Esophagus (tissue), 2 donors: ENCODE results near the gene NUF2. TPM values are rescaled to one million over a fixed set of nuclear protein-coding genes. Genes with fewer than 3 reads are reported as not detected.
"Not testable (repeated sequence)": the region's sequence is repeated elsewhere in the genome, so short reads cannot be mapped to it uniquely, and the experiment has no call there.

Source experiments
- H3K27ac ChIP-seq, 2 donors: one replicate each; pipeline ENCODE4 v1.5.1; 2013; ENCODE audit warnings: low read depth in 2 of 2, mild to moderate bottlenecking in 2 of 2, inconsistent platforms in 1 of 2, low read length in 1 of 2, moderate library complexity in 1 of 2
- H3K27me3 ChIP-seq, 2 donors: one replicate each; pipeline ENCODE4 v1.6.1; 2013; ENCODE audit warnings: low read length in 2 of 2, control low read depth in 1 of 2, mild to moderate bottlenecking in 1 of 2; ENCODE audit not compliant: insufficient read depth in 2 of 2, control insufficient read depth in 1 of 2
- H3K36me3 ChIP-seq, 2 donors: one replicate each; pipeline ENCODE4 v1.6.1; 2013; ENCODE audit warnings: low read length in 1 of 2; ENCODE audit not compliant: control insufficient read depth in 2 of 2, insufficient read depth in 2 of 2
- H3K4me1 ChIP-seq, 2 donors: one replicate each; pipeline ENCODE4 v1.6.1; 2013; ENCODE audit warnings: low read length in 1 of 2; ENCODE audit not compliant: control insufficient read depth in 2 of 2, insufficient read depth in 2 of 2
- H3K4me3 ChIP-seq, 2 donors: one replicate each; pipeline ENCODE4 v1.5.1; 2013; ENCODE audit warnings: low read length in 2 of 2, mild to moderate bottlenecking in 2 of 2, low read depth in 1 of 2, moderate library complexity in 1 of 2
- H3K9me3 ChIP-seq, 2 donors: one replicate each; pipeline ENCODE4 v1.6.1; 2013; ENCODE audit warnings: mild to moderate bottlenecking in 2 of 2, low read depth in 1 of 2, low read length in 1 of 2, moderate library complexity in 1 of 2; ENCODE audit not compliant: control insufficient read depth in 2 of 2, insufficient read depth in 1 of 2
- WGBS, 2 donors: extraction: QIAGEN DNeasy Blood & Tissue Kit; methylation state at CpG; one replicate each; pipeline ENCODE4 v1.1.7; 2013; 5-methylcytosine and 5-hydroxymethylcytosine counted together
- polyA plus RNA-seq, 2 donors: library from polyadenylated mRNA; stranded (reverse); fragments of 200-250 nt; gene quantifications; one replicate each; pipeline ENCODE4 v1.2.3, GENCODE V29; 2013
- donor health status: healthy with polysubstance abuse.
- donor health status: Bipolar disorder and iron deficiency.

Gene NUF2
- polyA plus RNA-seq = 1 to 10 TPM; 8.3 to 9.5 TPM

GRCh38 chr1:163321311-163322305 is at the start of gene NUF2:
TSS of gene NUF2 (plus strand) at chr1:163321954. CDS start at chr1:163326052, 4,098 bp downstream.
- Histone ChIP-seq H3K36me3 (peaks cover 0 to 6% of the 10 kb centered on the region in 2 donors), H3K4me3 (peak within 1 kb of the TSS; percentile 72 to 94), H3K9me3 (no peaks in the 10 kb centered on the region), H3K27ac (peak within 1 kb of the TSS; percentile 92 to 97), H3K4me1 (peaks cover 0 to 1% of the 10 kb centered on the region in 2 donors), H3K27me3 (no peaks in the 10 kb centered on the region)
- 0 to 1% methylated on average over 58 of the region's 58 CpGs for WGBS, 2 donors

- 94 to 96% methylated on average over 2 of the region's 2 CpGs for WGBS, 2 donors
- no peaks in the 10 kb centered on the region for H3K9me3 ChIP-seq
- no peak overlapping the region for H3K27ac ChIP-seq
- H3K36me3 ChIP-seq = no peaks in the 10 kb centered on the region
- H3K4me1 ChIP-seq = no peaks in the 10 kb centered on the region
- H3K4me3 ChIP-seq = no peak overlapping the region
- no peaks in the 10 kb centered on the region for H3K27me3 ChIP-seq
Observed at GRCh38 chr1:163273766-163274441, 47.9 kb upstream of the NUF2 start.

- 97 to 100% methylated on average over 1 of the region's 1 CpG for WGBS, 2 donors
Observed at GRCh38 chr1:163275222-163275621, 46.5 kb upstream of the NUF2 start.

GRCh38 chr1:163278602-163279001 is 43.2 kb upstream of the NUF2 start:
- WGBS, 2 donors = 91 to 100% methylated on average over 1 of the region's 1 CpG
- Histone ChIP-seq H3K4me1 (no peaks in the 10 kb centered on the region), H3K36me3 (no peaks in the 10 kb centered on the region), H3K9me3 (no peaks in the 10 kb centered on the region), H3K27ac (no peak overlapping the region), H3K4me3 (no peak overlapping the region), H3K27me3 (no peaks in the 10 kb centered on the region)

More at GRCh38 chr1:163275222-163275621, 46.5 kb upstream of the NUF2 start:
- Histone ChIP-seq H3K36me3 (no peaks in the 10 kb centered on the region), H3K27me3 (no peaks in the 10 kb centered on the region), H3K4me1 (no peaks in the 10 kb centered on the region), H3K4me3 (no peak overlapping the region), H3K9me3 (no peaks in the 10 kb centered on the region), H3K27ac (no peak overlapping the region)

GRCh38 chr1:163284867-163285266 is 36.9 kb upstream of the NUF2 start:
- not testable (repeated sequence) for H3K4me1 ChIP-seq, H3K27me3 ChIP-seq, H3K9me3 ChIP-seq, H3K36me3 ChIP-seq, H3K27ac ChIP-seq, H3K4me3 ChIP-seq
- WGBS, 2 donors = 76 to 85% methylated on average over 2 of the region's 2 CpGs

GRCh38 chr1:163290025-163290640 is 31.6 kb upstream of the NUF2 start:
- Histone ChIP-seq H3K27me3 (no peaks in the 10 kb centered on the region), H3K9me3 (peaks cover 0 to 2% of the 10 kb centered on the region in 2 donors), H3K27ac (no peak overlapping the region), H3K4me3 (no peak overlapping the region), H3K36me3 (no peaks in the 10 kb centered on the region), H3K4me1 (no peaks in the 10 kb centered on the region)
- WGBS, 2 donors = 65 to 68% methylated on average over 6 of the region's 6 CpGs

GRCh38 chr1:163291461-163291860 is 30.3 kb upstream of the NUF2 start:
- no peaks in the 10 kb centered on the region for H3K4me1 ChIP-seq
- H3K27me3 ChIP-seq = no peaks in the 10 kb centered on the region
- no peak overlapping the region for H3K4me3 ChIP-seq
- WGBS, 2 donors = 91 to 93% methylated on average over 3 of the region's 3 CpGs
- no peak overlapping the region for H3K27ac ChIP-seq
- peaks cover 0 to 2% of the 10 kb centered on the region in 2 donors for H3K9me3 ChIP-seq
- H3K36me3 ChIP-seq = no peaks in the 10 kb centered on the region

- H3K27ac ChIP-seq, H3K9me3 ChIP-seq, H3K4me3 ChIP-seq, H3K4me1 ChIP-seq, H3K27me3 ChIP-seq, H3K36me3 ChIP-seq: not testable (repeated sequence)
- 97 to 98% methylated on average over 2 of the region's 2 CpGs for whole genome bisulfite sequencing, 2 donors
Observed at GRCh38 chr1:163292153-163292552, 29.6 kb upstream of the NUF2 start.

GRCh38 chr1:163293497-163293896 is 28.3 kb upstream of the NUF2 start:
- 52 to 80% methylated on average over 1 of the region's 1 CpG for WGBS, 2 donors
- H3K4me3 ChIP-seq, H3K27ac ChIP-seq, H3K27me3 ChIP-seq, H3K9me3 ChIP-seq, H3K36me3 ChIP-seq, H3K4me1 ChIP-seq: not testable (repeated sequence)
